Epithelial cell of proximal tubule (primary cell): ENCODE measurements around the gene GPR135. TPM values are rescaled to one million over a fixed set of nuclear protein-coding genes. Genes with fewer than 3 reads are reported as not detected.

Experiments used
- DNase-seq: peaks from one replicate; pipeline ENCODE4 v3.0.0-alpha.2; 2011; ENCODE audit warnings: low read depth
- H3K4me3 ChIP-seq: 2 replicates; pipeline ENCODE4 v1.5.1; 2011; ENCODE audit warnings: low read depth, mild to moderate bottlenecking, low read length
- total RNA-seq: library from RNA; depleted of rRNA; stranded (reverse); fragments of >200 nt; gene quantifications from 2 replicates; pipeline ENCODE4 v1.2.3, GENCODE V29; 2015
- TF ChIP-seq, protein P1 (sequence below): conservative IDR thresholded peaks from 2 replicates; pipeline ENCODE4 v1.5.1; 2012; ENCODE audit warnings: low read depth, mild to moderate bottlenecking, low read length

Gene GPR135
- 0.87 and 1.3 TPM in 2 replicates for total RNA-seq

- peak within 1 kb of the TSS; percentile 52 for H3K4me3 ChIP-seq
- TF ChIP-seq, protein P1, sequence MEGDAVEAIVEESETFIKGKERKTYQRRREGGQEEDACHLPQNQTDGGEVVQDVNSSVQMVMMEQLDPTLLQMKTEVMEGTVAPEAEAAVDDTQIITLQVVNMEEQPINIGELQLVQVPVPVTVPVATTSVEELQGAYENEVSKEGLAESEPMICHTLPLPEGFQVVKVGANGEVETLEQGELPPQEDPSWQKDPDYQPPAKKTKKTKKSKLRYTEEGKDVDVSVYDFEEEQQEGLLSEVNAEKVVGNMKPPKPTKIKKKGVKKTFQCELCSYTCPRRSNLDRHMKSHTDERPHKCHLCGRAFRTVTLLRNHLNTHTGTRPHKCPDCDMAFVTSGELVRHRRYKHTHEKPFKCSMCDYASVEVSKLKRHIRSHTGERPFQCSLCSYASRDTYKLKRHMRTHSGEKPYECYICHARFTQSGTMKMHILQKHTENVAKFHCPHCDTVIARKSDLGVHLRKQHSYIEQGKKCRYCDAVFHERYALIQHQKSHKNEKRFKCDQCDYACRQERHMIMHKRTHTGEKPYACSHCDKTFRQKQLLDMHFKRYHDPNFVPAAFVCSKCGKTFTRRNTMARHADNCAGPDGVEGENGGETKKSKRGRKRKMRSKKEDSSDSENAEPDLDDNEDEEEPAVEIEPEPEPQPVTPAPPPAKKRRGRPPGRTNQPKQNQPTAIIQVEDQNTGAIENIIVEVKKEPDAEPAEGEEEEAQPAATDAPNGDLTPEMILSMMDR, result no peak
- no peak for DNase-seq
Measured at GRCh38 chr14:59465316-59466135, at the start of gene GPR135. Gene GPR135, minus strand, starts transcription at chr14:59465380. Its CDS starts 154 bp downstream, at chr14:59465226.

DNA sequence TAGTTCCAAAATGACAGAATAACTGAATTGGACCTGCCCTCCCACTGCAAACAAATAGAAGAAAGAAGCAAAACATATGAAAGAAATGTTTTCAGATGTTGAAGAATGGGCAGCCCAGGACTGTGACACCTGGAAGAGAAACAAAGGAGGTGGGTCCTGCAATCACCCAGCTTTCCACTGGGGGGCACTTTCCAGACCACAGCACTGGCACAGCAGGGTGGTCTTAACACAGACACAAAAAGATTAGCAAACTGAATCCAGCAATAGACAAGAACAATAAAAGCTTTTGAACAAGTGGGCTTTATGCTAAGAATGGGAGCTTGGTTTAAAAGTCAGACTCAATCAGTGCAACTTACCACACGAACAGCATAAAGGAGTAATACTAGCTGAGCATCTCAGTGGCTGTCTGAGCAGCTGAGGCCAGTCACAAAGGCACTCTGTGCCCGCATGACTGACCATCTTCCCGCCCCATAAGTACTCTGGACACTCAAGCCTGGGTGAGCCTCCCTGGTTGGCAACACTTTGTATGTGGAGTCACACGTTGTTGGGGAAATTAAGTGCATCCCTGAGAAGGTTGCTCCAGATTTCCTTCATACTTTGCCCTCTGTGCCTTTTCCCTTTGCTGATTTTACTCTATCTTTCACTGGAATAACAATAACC is 46.9 kb upstream of the GPR135 start:
- H3K4me3 ChIP-seq, result no peak overlapping the region
- TF ChIP-seq, protein P1, result peak; percentile 75
- no peak for DNase-seq

GRCh38 chr14:59510966-59511365 is 45.8 kb upstream of the GPR135 start:
- TF ChIP-seq, protein P1, result no peak
- DNase-seq, result no peak
- H3K4me3 ChIP-seq, result no peak overlapping the region

DNA sequence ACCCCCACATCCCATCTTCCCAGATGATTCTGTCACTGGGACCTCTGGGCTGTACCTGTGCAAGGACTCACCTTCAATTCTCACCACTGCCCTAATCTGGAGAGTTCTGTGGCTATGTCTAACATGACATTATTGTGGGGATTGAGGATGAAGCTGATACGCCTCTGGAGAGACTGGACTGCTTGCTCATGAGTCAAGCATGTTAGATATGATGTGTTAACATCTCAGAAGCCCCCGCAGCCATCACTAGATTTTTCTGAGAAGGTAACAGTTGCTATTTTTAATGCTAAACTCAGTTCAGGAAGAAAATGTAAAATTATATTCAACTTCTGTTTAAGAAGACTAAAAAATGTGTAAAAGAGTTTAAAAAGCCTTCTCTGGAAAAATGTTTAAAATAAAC is 44.8 kb upstream of the GPR135 start:
- TF ChIP-seq, protein P1, result no peak
- no peak for DNase-seq
- H3K4me3 ChIP-seq, result no peak overlapping the region

DNA sequence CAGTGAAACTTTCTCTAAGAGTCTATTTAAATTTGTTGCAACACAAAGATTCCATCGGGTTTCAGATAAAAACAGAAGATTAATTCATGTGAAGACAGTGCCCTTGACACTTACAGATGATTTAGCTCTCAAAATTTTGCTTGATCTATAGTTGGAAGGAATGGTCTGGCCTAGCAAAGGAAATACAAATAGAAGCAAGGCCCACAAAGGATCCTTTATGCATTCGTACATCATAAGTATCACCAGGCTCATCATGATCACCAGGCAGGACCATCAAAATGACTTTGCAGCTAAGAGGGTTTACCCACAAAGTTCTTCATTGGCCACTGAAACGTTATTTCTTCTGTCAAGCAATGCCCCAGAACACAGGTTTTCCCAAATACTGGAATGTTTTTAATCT is 43.9 kb upstream of the GPR135 start:
- TF ChIP-seq, protein P1, result no peak
- no peak overlapping the region for H3K4me3 ChIP-seq
- no peak for DNase-seq

DNA sequence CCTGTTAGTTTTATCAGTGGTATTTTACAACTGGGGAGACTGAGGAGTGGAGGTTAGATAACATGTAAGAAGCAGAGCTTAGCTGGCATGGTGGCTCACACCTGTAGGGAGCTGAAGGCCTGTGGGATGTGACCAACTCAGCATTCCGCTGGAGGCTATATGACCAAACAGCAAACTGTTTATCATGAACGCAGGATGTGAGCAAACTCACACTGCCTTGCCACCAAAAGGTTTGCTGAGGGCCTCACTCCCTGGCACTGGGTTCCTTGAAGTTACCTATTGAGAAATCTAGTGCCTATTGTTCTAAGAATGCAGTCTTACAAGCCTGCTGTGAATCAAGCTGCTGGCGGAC is 42.5 kb upstream of the GPR135 start:
- no peak overlapping the region for H3K4me3 ChIP-seq
- TF ChIP-seq, protein P1, result no peak
- no peak for DNase-seq
